Erythroblast (primary cell): ENCODE measurements around the gene SLC6A16.
"Not testable (repeated sequence)": the region's sequence is repeated elsewhere in the genome, so short reads cannot be mapped to it uniquely, and the experiment has no call there.

Source experiments
- GATA1 ChIP-seq: IDR thresholded peaks from 2 replicates; pipeline ENCODE4 v1.6.1; 2011; ENCODE audit warnings: low read depth, mild to moderate bottlenecking, control low read depth, low read length, moderate library complexity
- POLR2A ChIP-seq: IDR thresholded peaks from 2 replicates; pipeline ENCODE4 v1.6.1; 2011; ENCODE audit warnings: mild to moderate bottlenecking, low read length

DNA sequence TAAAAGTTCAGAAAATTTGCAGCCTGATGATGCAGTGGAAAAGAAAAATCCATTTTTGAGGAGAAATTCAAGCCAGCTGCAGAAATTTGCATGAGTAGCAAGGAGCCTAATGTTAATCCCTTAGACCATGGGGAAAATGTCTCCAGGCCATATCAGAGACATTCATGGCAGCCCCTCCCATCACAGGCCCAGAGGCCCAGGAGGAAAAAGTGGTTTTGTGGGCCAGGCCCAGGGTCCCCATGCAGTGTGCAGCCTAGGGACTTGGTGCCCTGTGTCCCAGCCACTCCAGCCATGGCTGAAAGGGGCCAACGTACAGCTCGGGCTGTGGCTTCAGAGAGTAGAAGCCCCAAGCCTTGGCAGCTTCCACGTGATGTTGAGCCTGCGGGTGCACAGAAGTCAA, 36.8 kb downstream of the SLC6A16 start:
- not testable (repeated sequence) for TF ChIP-seq POLR2A, GATA1
